Stimulated activated CD8-positive, alpha-beta memory T cell treated with anti-CD3 and anti-CD28 coated beads, Interleukin-7, amount 100 ng/mL, for 1 hour (primary cell): Measurements from ENCODE around the gene C15orf40.
"Not testable (repeated sequence)": the region's sequence is repeated elsewhere in the genome, so short reads cannot be mapped to it uniquely, and the experiment has no call there.

Experiments used
- DNase-seq, 2 donors: peaks; one replicate each; pipeline ENCODE4 v3.0.0-alpha.2; 2020; ENCODE audit warnings: low read depth in 2 of 2

Gene C15orf40

DNA sequence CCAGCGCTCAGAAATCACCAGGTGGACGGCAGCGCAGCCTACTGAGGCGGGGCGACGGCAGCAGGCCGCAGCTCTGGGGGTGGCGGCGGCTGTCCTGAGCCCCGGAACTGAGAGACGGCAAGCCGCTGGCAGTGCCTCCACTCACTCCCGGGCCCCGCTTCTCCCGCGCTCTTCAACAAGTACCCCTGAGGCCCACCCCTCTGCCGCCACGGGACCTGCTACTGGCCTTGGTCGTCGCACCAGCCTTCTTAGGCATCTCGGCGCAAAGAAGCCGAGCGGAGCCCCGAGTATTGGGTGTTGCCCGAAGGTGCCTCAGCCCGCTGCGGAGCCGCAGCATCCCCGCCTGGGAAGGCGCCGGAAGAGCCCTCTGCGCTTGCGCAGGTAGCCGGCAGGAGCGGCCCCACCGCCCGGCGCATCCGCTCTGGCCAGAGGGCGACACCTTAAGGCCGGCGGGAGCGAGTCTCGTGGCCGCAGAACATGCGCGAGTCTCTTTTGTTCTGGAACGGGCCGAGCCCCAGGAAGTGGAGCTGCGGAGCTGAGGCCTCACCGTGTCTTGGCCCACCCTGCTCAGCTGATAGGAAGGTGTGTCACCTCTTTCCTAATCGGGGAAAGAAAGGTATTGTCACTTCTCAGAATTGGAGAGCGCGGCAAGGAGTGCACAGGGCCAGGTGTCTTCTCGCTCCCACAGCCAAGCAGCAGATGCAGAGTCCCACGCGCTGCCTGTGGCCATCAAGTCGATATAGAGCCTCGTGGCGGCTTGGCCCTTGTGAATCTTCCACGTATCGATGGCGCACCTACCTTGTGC is at the start of gene C15orf40:
TSS of gene C15orf40 (minus strand) at position 369 of the 805 bp plus-strand sequence. CDS start at position 337, 32 bp downstream.
- DNase-seq = peak; percentile 66 to 72

DNA sequence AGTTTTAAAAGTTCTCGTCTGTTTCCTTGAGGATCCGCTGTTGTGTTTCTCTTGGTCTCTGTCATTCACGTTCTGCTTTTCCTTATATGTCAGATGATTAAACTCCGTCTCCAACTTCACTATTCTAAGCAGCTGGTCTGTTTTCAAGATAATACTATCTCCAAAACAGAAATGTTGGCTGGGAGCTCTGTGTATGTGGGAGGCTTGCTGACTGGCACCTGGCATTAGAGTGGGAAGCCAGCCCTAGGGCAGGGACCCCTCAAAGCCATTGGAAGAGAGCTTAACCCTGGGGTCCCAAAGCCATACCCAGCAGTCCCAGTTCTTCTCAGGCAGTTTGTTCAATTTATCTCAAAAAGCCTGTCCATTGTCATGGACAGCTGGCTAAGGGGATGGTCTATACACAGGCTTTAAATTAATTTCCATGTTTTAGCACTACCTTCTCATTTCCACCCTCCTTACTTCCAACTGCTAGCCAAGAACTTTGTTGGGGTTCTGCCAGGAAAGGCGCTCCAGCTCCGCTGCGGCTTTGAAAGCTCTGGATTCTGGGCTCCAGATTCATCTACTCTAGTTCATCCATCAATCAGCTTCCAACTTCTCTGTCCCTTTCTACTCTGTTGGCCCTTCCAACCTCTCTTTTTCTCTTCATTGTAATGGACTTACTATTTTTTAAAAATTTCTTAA is 46.4 kb upstream of the C15orf40 start:
- DNase-seq = no peak

DNA sequence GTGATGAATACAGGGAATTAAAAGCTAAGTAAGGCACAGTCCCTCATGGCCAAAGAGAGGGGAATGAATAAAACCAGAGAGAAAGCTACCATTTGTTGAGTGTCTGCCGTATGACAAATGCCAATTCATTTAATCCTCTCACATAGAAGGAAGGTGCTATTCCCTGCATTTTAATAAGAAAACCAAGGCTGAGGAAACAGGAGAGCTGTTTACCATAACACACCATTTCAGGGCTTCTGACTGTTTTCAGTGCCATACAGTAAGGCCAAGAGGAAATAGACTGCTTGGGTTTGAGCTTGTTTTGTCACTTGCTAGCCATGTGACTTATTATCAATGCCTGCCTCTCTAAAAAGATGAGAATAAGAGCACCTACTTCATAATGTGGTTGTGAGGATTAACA is 45.6 kb upstream of the C15orf40 start:
- no peak for DNase-seq

DNA sequence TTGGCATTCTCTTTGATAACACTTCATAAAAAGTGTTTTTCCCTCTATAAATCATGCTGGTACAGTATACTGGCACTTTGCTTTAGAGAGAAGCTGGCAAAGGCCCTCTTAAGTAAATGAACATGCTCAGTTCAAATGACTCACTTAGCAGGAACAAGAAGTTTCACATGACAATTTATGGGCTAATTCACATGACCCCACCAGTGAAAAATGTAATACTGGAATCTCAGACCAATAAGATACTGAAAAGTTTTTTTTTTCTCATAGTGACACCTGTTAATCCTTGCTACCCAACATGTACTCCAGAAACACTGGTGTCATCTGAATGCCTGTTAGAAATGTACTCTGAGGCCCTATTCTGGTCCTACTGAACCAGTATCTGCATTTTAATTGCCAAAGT is 41.7 kb upstream of the C15orf40 start:
- DNase-seq = no peak

DNA sequence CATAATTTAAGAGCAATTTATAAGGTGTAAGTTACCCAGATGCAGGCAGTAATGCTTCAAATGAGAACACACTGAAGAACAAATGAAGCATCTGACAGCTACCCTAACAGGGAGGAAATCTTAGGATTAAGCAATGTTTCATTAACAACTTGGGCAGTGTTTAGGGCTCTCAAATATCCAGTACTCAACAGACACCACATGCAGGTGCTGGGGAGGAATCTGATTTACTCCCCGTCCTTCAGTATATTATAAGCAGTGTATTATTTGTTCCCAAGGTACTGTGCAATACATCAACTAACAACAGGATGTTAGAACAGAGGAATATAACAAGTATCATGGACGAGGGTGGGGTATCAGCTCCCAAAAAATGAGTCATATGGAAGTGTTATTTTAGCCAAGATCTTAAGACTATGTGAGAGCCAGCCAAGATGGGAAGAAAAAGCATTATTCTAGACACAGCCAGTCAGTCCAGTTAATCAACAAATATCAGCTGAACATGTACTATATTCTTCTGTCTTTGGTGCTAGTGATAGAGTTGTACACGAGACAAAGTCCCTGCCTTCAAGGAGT is 35.2 kb upstream of the C15orf40 start:
- DNase-seq = no peak

DNA sequence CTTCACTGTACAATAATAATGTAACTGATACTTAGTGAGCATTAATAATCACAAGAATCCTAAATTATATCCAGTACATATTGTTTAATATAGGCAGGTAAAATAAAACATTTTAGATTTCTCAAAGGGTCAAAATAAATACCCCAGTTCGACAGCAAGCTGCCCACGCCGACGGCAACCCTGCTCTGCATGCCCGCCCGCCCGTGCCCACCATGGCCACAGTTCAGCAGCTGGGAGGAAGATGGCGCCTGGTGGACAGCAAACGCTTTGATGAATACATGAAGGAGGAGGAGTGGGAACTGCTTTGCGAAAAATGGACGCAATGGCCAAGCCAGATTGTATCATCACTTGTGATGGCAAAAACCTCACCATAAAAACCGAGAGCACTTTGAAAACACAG is 32.7 kb upstream of the C15orf40 start:
- no peak for DNase-seq

DNA sequence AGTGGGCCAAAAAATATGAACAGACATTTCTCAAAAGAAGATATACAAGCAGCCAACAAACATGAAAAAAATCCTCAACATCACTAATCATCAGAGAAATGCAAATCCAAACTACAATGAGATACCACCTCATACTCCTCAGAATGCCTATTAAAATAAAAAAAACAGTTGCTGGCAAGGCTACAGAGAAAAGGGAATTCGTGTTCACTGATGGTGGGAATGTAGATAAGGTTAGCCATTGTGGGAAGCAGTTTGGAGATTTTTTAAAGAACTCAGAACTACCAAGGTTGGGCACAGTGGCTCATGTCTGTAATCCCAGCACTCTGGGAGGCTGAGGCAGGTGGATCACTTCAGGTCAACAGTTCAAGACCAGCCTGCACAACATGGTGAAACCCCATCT is 27.8 kb upstream of the C15orf40 start:
- DNase-seq = no peak

DNA sequence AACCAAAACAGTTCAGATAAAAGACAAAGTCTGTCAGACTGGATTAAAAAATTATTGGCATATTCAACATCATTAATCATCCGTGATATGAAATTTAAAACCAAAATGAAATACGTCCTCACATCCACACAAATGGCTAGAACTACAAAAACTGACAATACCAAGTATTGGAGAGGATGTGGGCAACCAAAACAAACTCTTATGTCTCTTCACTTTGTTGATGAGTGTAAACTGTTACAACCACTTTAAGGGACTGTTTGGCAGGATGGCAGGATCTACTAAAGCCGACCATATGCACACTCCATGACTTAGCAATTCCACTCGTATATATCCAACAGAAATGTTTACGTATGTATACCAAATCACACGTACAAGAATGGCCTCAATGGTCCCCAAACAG is 24.8 kb upstream of the C15orf40 start:
- no peak for DNase-seq

DNA sequence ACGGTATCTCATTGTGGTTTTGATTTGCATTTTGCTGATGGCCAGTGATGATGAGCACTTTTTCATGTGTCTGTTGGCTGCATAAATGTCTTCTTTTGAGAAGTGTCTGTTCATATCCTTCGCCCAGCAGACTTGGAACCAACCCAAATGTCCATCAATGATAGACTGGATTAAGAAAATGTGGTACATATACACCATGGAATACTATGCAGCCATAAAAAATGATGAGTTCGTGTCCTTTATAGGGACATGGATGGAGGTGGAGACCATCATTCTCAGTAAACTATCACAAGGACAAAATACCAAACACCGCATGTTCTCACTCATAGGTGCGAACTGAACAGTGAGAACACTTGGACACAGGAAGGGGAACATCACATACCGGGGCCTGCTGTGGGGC is 19.8 kb upstream of the C15orf40 start:
- DNase-seq = not testable (repeated sequence)

DNA sequence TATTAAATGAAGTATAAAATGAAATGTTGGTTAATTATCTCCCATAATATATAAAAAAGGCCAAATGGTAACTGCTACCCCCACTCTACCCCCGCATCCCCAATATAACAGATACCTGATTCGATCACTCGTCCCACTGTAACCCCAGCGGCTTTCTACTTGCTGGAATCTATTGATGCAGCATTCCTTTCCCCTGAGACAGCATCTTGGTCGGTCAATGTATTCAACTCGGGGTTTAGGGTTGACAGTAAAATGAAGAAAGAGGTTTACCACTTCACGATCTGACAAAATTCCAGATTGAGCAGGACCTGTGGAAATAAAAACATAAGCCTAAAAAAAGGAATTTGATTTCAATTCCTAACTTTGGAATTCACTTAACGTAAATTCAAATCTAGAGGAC is 18.6 kb upstream of the C15orf40 start:
- no peak for DNase-seq

DNA sequence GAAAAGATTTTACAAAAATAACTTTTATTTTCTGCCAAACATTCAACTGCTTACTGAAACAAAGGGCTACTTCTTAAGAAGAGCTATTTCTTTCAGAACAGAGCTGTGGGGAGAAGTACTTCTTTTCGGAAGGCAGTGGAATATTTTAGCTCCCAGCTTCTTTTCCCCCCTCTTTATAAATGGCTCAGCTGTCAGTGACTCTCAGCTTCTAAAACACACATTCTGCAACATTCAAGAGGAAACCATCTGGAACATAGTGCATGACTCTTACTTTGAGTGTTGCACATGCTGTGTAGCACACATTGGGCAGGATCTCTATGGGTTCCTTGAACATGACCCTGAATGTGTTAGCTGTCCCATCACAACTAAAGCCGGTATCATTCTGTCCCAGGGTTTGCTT is 7.0 kb upstream of the C15orf40 start:
- DNase-seq = no peak

DNA sequence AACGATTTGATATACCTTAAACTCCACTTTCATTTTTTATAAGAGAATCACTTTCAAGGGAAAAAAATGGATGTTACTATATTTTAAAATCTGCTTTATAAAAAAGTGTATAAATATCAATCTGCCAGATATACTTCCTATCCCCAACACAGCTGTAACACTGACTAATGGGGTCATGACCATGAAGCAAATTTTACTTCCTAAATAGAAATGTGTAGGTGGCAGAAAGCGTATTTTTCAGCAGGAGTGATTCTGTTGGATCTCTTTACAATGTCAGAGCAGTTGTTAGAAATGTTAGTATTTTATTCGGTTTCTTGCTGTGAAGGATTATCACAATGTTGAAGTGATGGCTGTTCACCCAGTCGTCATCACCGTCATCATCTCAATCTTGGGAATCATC is 5.5 kb upstream of the C15orf40 start:
- DNase-seq = no peak

DNA sequence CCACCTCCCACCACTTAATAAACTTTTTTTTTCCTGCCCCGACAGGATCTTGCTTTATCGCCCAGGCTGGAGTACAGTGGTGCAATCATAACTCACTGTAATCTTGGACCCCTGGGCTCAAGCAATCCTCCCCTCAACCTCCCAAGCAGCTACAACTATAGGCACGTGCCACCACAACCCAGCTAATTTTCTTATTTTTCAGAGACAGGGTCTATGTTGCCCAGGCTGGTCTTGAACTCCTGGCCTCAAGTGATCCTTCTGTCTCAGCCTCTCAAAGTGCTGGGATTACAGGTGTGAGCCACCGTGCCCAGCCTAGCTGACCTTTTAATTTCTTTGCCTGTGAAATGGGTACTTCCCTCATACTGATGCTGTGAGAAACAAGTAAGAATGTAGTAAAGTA is 3.9 kb upstream of the C15orf40 start:
- DNase-seq = no peak

DNA sequence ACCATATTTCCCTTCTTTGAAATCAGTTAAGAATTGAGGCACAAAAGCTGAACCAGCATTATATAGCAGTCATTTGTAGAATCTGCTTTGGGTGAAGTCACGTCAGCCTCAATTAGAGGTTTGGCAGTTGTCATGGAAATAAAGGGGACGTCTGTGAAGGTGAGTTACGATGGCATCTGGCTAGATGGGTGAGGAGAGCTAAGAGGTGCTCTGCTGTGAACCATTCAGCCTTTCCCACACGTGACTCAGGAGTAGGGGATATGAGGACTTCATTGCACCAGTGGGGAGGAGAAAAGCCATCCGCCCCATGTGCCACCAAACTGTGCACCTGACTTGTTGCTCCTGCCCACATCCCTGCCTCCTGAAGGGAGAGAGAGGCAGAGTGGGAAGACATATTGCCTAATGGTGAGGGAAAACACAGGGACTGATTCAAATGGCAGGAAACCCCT is 2.8 kb upstream of the C15orf40 start:
- DNase-seq = no peak

DNA sequence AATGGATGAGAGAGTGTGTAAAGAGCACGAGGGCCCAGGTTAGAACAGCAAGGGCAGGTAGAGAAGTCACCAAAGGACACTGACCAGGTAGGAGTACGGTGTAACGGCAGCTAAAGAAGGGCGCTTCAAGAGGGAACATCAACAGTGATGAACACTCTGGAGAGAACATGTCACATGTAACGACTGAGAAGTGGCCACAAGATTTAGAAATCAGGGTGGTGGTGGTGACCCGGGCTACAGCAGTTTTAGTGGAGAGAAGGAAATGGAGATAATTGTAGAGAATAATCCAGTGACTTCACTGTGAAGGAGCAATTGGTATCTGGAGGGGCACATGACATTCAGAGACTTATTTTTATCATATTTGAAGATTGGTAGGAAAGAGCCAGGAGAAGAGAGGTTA is 1.2 kb upstream of the C15orf40 start:
- DNase-seq = no peak

DNA sequence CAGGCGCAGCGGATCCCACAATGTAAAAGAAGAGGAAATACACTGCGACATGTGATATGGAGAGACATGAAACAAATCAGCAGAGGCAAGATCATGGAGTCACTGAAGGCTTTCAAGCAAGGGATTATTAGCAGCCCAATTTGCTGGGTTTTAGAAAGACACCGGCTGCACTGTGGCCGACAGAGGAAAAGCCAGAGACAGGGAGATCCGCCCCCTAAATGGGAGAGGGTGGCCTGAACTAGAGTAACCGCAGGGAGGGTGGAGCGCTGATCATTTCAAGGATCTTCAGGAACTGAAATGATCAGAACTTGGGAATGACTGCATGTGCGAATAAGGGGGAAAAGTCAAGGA is 612 bp upstream of the C15orf40 start:
- no peak for DNase-seq

DNA sequence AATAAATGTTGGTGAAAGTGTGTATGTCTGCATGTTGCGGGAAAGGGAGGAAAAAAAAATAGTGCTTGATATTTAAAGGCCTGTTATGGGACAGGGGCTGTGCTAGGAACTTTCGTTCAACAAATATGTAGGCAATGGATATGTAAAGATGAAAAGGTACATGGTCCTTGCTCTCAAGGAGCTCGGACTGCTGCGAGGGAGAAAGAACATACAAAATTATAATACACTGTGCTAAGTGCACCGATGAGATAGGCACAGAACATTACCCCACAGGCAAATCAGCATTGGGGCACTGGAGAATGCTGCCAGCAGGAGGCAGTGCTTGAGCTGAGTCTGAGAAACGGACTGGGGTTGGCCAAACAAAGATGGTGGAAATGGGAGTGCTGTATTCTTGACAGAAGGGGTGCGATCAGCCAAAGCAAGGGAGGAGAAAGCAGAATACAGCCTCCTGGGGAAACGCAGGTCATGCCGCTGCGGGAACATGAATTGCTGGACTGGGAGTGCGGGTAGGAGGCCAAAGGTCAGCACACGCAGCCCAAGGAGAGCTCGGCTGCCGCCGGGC is 649 bp downstream of the C15orf40 start:
- peak; percentile 40 to 51 for DNase-seq

DNA sequence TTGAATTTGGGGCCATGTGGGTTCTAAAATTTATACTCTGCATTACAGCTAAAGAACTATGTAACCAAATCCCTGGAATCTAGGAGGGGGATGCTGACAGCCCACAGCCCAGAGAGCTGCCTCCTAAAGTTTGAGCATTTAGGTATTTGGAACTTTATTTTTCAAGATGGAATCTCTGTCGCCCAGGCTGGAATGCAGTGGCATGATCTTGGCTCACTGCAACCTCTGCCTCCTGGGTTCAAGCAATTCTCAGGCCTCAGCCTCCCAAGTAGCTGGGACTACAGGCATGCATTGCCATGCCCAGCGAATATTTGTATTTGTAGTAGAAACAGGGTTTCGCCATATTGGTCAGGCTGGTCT is 10.8 kb downstream of the C15orf40 start:
- not testable (repeated sequence) for DNase-seq

DNA sequence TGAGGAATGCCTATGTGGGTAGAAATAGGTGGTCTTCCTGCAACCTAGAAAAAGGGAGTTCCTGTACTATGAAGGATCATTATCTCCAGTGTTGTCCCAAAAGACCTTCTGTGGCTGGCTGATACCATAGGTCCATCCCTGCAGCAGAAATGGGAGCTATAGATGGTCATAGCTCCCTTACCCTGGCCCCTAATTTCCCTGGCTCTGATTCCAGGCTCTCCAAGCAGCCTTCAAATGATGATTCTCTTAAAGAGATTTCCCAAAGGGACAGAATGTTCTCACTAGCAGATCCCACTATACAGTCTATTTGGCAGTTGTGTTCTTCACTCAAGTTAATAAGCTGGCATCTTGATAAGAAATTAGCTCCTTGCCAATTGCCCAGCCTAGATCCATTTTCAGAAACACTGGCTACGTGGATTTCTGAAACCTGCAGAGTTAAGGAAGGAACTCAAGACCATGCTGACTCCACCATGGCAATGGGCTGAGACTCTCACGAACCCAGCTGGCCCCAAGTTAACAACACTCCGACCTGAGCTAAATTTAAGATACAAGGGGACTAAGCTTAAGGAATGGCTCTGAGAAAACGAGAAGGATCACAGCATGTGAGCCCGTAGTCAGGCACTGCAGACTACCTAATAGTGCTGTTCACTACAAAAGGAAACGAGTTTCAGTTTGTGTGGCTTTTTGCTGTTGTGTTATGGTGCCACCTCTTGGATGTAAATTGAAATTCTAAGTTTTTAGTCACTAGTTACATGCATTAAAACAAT is 11.4 kb downstream of the C15orf40 start:
- DNase-seq = no peak

DNA sequence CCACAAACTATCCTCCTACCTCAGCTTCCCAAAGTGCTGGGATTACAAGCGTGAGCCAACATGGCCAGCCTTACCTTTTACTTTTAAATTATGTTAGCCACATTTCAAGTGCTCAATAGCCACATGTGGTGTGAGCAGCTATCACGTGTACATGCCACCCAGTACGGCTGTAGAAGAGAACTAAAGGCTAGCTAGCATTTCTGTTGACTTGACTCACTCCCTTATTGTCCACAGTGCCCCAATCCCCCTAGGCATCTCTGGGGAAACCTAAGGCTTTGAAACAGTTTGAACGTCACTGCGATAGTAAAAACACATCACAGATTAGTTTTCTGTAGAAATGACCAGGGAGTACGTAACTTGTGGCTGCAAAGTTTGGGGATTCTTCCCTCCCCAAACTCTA is 12.0 kb downstream of the C15orf40 start:
- DNase-seq = no peak

DNA sequence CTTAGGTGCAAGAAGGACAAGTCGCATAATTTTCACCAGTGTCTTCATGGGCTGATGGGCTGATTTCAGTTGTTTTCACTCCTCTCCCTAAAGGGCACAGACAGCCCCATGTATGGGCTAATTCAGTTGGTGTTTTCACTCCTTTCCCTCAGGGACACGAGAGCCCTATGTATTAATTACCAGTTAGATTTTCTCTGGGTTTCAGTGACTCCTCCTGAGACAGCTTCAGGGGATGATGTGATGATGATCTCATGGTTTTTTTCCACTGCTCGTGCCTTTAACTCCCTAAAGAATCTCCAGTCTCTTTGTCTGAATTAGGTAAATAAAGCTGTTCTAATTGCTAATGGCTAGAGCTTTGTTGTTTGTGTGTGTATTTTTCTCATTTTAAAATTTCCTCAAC is 15.5 kb downstream of the C15orf40 start:
- no peak for DNase-seq

DNA sequence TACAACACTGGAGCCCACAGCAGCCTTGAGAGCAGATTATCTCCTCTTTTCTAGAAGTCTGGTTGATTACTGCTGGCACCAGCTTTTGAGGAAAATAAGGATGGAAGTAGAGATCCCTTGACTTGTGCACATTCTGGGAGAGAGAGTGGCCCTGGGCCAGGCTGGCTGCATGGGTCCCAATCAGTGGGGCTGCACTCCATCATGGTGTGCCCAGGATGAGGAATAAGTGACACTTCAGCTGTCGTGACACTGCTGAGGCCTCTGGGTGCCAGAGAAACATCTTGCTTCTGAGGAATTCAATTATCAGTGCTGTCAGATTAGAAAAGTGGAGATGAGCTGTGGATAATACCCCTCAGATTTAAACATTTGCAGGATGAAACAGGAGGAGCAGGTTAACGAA is 16.4 kb downstream of the C15orf40 start:
- no peak for DNase-seq
